Stimulated activated CD8-positive, alpha-beta memory T cell treated with anti-CD3 and anti-CD28 coated beads, Interleukin-7, amount 100 ng/mL, for 4 hours (primary cell): ENCODE measurements around the gene CTCF.

ENCODE experiments used
- DNase-seq, 2 donors: peaks; one replicate each; pipeline ENCODE4 v3.0.0-alpha.2; 2020; ENCODE audit warnings: low read depth in 2 of 2

Gene CTCF

GRCh38 chr16:67548265-67549126 is 13.8 kb upstream of the CTCF start:
- DNase-seq: no peak

GRCh38 chr16:67549240-67549639 is 13.1 kb upstream of the CTCF start:
- DNase-seq: no peak

- no peak for DNase-seq
These were observed 12.4 kb upstream of the CTCF start for GRCh38 chr16:67549936-67550335.

- no peak for DNase-seq
These were observed 11.2 kb upstream of the CTCF start for GRCh38 chr16:67551091-67551490.

- no peak for DNase-seq
These were observed 10.4 kb upstream of the CTCF start for GRCh38 chr16:67551972-67552371.

- no peak for DNase-seq
These were observed 9.8 kb upstream of the CTCF start for GRCh38 chr16:67552476-67552875.

- DNase-seq: no peak
These were observed 6.5 kb upstream of the CTCF start for GRCh38 chr16:67555795-67556212.

GRCh38 chr16:67558859-67559258 is 3.5 kb upstream of the CTCF start:
- DNase-seq: no peak

GRCh38 chr16:67560827-67561342 is 1.4 kb upstream of the CTCF start:
- no peak for DNase-seq

- no peak for DNase-seq
These were observed 864 bp upstream of the CTCF start for GRCh38 chr16:67561501-67561823.

GRCh38 chr16:67561824-67562525 is 351 bp upstream of the CTCF start:
- DNase-seq: peak; percentile 92 to 96

GRCh38 chr16:67562918-67563707 is 787 bp downstream of the CTCF start:
- peak in 1 of 2 donors; percentile 59 for DNase-seq

GRCh38 chr16:67563708-67564468 is 1.6 kb downstream of the CTCF start:
- no peak for DNase-seq

GRCh38 chr16:67565470-67566100 is 3.3 kb downstream of the CTCF start:
- DNase-seq: no peak

- DNase-seq: no peak
These were observed 9.1 kb downstream of the CTCF start for GRCh38 chr16:67571464-67571863.

GRCh38 chr16:67571981-67572431 is 9.7 kb downstream of the CTCF start:
- DNase-seq: no peak

- no peak for DNase-seq
These were observed 17.4 kb downstream of the CTCF start for GRCh38 chr16:67579686-67580085.

- no peak for DNase-seq
These were observed 17.9 kb downstream of the CTCF start for GRCh38 chr16:67580202-67580601.

- no peak for DNase-seq
These were observed 31.0 kb downstream of the CTCF start for GRCh38 chr16:67593288-67593687.

- DNase-seq: no peak
These were observed 31.4 kb downstream of the CTCF start for GRCh38 chr16:67593701-67594100.
